Measurements from ENCODE around the gene KCNMA1.

The KCNMA1 gene

DNA sequence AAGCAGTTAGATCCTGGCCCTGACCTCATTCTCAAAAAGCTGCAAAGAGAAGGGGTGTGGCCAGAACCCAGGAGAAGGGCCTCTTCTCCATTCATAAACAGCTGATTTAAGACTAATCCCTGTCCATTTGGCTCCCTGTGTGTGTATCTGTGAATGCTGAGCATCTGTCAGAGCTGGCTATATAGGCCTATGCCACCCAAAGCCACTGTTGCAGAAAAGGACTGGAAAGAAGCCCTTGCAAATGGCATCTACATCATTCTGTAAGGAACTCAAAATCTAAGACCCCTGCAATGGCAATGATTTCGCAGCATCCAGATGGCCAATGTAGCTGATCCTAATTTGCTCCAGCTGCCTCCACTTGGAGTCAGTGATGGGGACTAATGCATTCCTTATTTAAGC, 384.5 kb downstream of the KCNMA1 start:
- no peak for FAIRE-seq
- TF ChIP-seq, protein P1, sequence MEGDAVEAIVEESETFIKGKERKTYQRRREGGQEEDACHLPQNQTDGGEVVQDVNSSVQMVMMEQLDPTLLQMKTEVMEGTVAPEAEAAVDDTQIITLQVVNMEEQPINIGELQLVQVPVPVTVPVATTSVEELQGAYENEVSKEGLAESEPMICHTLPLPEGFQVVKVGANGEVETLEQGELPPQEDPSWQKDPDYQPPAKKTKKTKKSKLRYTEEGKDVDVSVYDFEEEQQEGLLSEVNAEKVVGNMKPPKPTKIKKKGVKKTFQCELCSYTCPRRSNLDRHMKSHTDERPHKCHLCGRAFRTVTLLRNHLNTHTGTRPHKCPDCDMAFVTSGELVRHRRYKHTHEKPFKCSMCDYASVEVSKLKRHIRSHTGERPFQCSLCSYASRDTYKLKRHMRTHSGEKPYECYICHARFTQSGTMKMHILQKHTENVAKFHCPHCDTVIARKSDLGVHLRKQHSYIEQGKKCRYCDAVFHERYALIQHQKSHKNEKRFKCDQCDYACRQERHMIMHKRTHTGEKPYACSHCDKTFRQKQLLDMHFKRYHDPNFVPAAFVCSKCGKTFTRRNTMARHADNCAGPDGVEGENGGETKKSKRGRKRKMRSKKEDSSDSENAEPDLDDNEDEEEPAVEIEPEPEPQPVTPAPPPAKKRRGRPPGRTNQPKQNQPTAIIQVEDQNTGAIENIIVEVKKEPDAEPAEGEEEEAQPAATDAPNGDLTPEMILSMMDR (IDR thresholded peaks at IDR 0.05; ENCODE audit: insufficient read depth, missing control alignments), result no peak
- DNase-seq (ENCODE audit: insufficient read length, low spot score), result no peak

DNA sequence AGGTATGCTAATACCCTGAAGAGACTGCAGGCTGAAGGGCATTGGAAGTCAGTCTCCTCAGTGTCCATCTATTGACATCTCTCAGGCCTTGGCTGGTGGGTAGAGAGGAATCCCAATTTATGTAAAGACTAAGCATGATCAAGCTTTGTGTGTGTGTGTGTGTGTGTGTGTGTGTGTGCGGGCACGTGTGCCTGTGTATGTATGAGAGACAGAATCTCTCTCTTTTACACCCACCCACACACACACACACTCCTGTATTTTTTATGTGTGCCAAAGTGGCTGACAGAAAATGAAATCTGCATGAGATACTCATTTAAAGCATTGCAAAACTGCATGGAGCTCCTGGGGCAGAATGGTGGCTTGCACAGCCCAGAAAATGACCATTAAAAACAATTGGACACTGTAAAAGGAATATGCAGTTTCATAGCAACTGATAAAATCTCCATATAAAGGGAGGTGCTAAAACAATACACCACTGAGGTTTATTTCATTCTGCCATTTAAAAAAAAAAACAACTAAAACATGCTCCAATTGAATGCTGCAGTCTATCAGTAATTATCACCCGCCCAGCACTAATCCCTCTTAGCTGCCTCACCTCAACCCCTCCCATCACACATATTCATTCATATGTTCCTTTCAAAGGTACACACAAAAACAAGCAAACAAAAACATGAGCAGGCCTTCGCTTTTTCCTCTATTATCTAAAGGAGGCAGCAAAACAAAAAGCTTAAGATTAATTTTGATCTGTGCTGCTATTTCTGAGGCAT, 385.0 kb downstream of the KCNMA1 start:
- FAIRE-seq (peak; percentile 77), DNase-seq (ENCODE audit: insufficient read length, low spot score) (no peak)
- TF ChIP-seq, protein P1 (IDR thresholded peaks at IDR 0.05; ENCODE audit: insufficient read depth, missing control alignments), result no peak

DNA sequence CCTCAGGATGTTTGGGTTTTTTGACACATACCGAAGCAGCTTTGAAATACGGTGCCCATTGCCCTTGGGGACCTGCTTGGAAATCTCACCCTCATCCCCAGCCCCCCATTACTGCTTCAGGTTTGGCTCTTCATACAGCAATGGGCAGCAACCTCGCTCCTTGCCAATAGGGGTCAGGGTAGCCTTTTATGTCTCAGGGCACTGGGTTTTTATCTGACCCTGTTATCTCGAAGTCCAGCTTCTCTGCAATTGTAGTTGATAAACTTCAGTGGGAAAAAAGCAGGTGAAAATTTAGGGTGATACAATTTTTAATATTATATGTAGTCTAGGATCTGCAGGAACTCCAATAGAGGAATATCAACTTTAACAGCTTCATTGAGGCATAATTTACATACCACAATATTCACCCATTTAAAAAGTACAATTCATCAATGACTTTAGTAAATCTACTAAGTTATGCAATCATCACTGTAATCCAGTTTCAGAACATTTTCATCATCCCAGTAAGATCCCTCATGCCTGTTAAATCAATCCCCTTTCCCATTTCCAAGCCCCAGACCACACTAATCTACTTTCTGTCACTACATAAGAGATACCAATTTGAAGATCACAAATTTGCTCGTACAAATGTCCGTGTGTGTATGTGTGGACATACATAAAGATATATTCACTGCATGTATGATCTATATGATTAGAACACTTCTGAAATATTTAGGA, 386.2 kb downstream of the KCNMA1 start:
- TF ChIP-seq, protein P1 (IDR thresholded peaks at IDR 0.05; ENCODE audit: insufficient read depth, missing control alignments), result peak; percentile 62
- FAIRE-seq (peak; percentile 6), DNase-seq (ENCODE audit: insufficient read length, low spot score) (no peak)

DNA sequence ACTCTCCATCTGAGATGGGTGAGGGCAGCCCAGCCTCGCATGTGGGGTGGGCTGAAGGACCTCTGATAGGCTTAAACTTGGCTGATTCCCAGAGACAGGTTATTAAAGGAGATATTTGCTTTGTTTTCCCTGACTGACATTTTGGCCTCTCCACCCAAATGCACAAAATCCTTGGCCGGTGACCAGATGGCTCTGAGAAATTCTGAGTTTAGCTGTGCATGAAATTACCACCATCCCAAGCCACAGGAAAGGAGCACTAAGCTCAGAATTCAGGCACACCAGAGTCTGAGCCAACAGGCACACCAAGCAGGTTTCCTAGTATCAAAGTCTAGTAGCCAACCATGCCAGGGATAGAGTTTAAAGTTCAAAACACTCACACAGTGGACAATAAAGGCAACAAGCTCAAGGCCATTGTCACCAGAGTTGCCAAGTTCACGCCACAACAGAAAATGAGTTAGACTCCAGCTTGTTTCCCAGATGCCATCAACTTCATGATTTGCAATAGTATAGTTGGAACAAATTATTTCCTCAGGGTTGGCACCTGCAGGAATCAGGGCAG, 387.6 kb downstream of the KCNMA1 start:
- TF ChIP-seq, protein P1 (IDR thresholded peaks at IDR 0.05; ENCODE audit: insufficient read depth, missing control alignments), result no peak
- DNase-seq (ENCODE audit: insufficient read length, low spot score) (no peak), FAIRE-seq (no peak)

DNA sequence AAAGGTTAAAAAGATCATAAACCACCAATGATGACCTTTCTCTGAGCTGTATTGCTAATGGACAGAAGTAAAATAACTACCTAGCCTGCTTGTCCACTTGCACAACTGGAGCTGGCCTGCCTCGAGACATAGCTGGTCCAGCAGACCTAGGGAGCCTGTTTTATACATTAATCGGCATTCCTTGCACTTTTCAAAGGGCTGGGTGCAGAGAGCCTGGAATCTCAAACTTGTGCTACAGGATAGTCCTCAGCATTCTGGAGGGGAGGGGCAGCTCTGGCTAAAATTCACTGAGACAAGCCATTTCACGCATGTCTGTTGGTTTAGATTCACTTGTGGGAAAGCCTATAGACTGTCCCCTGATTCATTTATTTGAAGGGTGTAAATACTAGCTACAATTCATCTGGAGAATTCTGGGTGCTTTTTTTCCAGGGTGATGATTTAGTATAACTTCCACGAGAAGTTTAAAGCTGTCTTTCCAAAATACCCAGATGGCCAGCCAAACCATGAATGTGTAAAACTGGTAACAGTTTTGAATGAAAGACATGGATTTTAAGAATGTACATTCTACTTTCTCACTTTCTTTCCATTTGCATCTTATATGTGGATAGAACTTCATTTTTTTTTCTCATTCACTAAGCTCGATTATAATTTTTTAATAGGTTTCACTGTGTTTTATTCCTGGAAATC, 389.4 kb downstream of the KCNMA1 start:
- FAIRE-seq (no peak), DNase-seq (ENCODE audit: insufficient read length, low spot score) (no peak)
- TF ChIP-seq, protein P1 (IDR thresholded peaks at IDR 0.05; ENCODE audit: insufficient read depth, missing control alignments), result no peak

DNA sequence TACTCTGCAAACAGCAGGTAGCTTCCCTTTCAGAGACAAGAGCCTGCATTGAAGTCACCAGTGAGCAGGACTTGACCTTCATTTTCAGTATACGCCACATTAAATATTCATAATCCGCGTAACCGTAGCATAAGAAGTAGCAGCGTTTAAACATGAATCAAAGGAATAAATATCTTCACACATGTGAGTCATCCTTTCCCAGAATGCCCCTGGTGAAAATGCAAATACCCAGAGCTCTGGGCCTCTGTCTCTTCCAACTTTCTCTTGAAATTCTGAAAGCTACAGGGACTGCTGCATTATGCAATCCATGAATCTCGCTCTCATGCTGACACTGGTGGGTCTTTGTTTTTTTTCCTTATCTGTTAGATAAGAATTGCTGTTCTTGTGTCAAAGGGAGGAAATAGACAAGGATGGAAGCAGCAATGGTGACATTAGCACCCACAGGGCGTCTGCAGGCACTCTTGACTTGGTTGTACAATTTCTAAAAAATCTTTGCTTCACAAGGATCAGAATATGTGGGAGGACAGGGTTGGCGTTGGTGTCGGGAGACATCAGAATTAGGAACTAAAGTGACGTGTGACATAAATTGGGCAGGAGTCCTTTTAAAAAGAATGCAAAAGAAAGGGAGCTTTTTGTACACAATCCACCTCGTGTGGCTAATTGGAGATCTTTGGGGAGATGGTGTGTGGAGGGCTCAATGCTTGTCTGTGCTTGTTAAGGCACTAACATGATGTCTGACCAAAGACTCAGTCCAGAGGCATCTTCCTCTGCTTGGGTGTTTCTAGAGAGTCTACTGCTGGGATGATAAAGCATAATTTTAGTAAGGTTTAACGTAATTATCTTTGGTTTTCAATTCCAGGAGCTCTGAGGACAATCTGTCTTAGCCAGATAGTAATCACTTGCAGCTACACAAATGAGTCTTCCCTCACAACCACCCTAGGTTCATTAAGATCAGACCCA, 390.3 kb downstream of the KCNMA1 start:
- DNase-seq (ENCODE audit: insufficient read length, low spot score), result no peak
- FAIRE-seq, result no peak
- TF ChIP-seq, protein P1 (IDR thresholded peaks at IDR 0.05; ENCODE audit: insufficient read depth, missing control alignments), result no peak

All from D721Med (cell line).